Activated naive CD4-positive, alpha-beta T cell treated with anti-CD3 and anti-CD28 coated beads, Interleukin-2, amount 50 U/mL, for 72 hours (primary cell): ENCODE measurements around the gene PRR18. TPM values are rescaled to one million over a fixed set of nuclear protein-coding genes. Genes with fewer than 3 reads are reported as not detected.

ENCODE experiments used
- ATAC-seq, 2 donors: fragments of 150-1000 bp; cut with Tn5 transposase; 2 replicates each; pipeline ENCODE4 v1.10.0; 2021; ENCODE audit warnings: mild to moderate bottlenecking in 2 of 2, moderate library complexity in 2 of 2
- DNase-seq, 2 donors: peaks; one replicate each; pipeline ENCODE4 v3.0.0; 2021 to 2022; ENCODE audit warnings: low spot score in 2 of 2
- H3K27ac Mint-ChIP-seq, 2 donors: one replicate each; pipeline ENCODE4 v1.8.0; 2022; ENCODE audit warnings: mild to moderate bottlenecking in 2 of 2, mixed read lengths in 2 of 2
- H3K36me3 Mint-ChIP-seq, 2 donors: one replicate each; pipeline ENCODE4 v1.8.0; 2022; ENCODE audit warnings: mixed read lengths in 2 of 2
- H3K9me3 Mint-ChIP-seq, 2 donors: one replicate each; pipeline ENCODE4 v1.8.0; 2022; ENCODE audit warnings: mixed read lengths in 2 of 2
- total RNA-seq, 2 donors: library from RNA; stranded (reverse); gene quantifications; one replicate each; pipeline ENCODE4 v1.2.3, GENCODE V29; 2022

The PRR18 gene
- total RNA-seq, 2 donors from 2014 or later: 0.14 TPM; not detected in 1

GRCh38 chr6:166314454-166314853 lies 6.3 kb upstream of the PRR18 start:
- DNase-seq: no peak
- H3K9me3 Mint-ChIP-seq: no peaks in the 10 kb centered on the region
- no peaks in the 10 kb centered on the region for H3K36me3 Mint-ChIP-seq
- ATAC-seq: no peak
- H3K27ac Mint-ChIP-seq: no peak overlapping the region

GRCh38 chr6:166313255-166314070 lies 5.3 kb upstream of the PRR18 start:
- ATAC-seq (peak; percentile 91 to 92), DNase-seq (peak in 1 of 2 donors; percentile 63)
- no peaks in the 10 kb centered on the region for H3K36me3 Mint-ChIP-seq
- no peaks in the 10 kb centered on the region for H3K9me3 Mint-ChIP-seq
- H3K27ac Mint-ChIP-seq: no peak overlapping the region

DNA sequence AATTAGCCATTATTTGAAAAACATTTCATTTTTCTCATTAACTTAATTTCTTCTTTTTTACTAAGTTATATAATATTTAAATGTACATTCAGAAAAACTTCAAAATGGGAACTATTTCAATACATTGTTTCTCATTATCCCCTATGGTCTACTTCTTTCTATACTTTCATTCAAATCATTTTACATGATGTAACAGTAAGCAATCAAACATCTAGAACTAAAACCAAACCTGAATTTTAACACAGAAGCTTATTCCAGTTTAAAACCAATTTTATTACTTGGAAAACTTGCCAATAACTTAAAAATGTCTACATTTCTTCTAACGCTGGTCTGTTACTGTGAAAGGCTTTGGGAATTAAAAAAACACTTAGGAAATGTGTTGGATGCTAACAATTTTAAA lies 4.6 kb upstream of the PRR18 start:
- H3K9me3 Mint-ChIP-seq: no peaks in the 10 kb centered on the region
- DNase-seq (no peak), ATAC-seq (no peak)
- no peaks in the 10 kb centered on the region for H3K36me3 Mint-ChIP-seq
- H3K27ac Mint-ChIP-seq: no peak overlapping the region

GRCh38 chr6:166310634-166311033 lies 2.4 kb upstream of the PRR18 start:
- H3K36me3 Mint-ChIP-seq: no peaks in the 10 kb centered on the region
- ATAC-seq: no peak
- no peak for DNase-seq
- no peak overlapping the region for H3K27ac Mint-ChIP-seq
- H3K9me3 Mint-ChIP-seq: no peaks in the 10 kb centered on the region

- Mint-ChIP-seq H3K36me3 (no peaks in the 10 kb centered on the region), H3K9me3 (no peaks in the 10 kb centered on the region), H3K27ac (no peak overlapping the region)
- no peak for DNase-seq
- no peak for ATAC-seq
Measured at GRCh38 chr6:166309977-166310376, 1.8 kb upstream of the PRR18 start.

DNA sequence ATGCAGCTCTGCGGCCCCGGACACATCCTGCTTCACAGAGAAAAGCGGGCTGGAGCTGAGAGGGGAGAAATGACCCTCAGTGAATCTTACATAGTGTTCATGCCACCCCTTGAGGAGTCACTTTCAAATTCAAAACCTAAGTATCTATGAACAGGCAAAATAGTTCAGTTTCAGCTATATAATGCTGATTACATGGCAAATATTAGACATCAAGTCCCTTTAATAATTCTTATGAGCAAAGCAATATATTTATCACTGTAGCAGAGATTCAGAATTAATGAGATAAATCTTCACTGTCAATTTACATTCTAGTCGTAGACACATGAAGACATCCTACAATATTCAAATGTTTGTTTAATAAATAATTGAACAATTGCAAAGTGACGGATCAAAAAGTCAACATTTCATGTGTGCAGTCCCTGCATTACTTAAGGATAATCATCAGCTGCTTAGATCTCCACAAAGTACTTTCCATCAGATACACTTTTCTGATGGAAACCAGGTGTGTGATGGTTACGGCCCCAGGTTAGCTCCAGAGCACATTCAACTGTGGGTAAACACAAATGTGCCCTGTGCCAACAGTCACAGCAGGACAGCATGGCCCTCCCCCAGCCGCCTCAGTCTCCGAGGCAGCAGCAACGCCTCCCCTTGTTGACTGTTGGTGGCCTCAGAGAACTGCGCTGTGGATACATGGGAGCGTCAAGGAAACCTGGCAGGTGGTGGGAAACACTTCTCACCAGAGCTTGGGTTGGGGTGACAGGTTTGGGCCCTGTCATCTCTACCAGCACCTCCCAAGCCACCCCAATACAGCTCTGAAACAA lies 787 bp upstream of the PRR18 start:
- H3K27ac Mint-ChIP-seq: no peak overlapping the region
- H3K36me3 Mint-ChIP-seq: no peaks in the 10 kb centered on the region
- no peak for DNase-seq
- ATAC-seq: no peak
- H3K9me3 Mint-ChIP-seq: no peaks in the 10 kb centered on the region

DNA sequence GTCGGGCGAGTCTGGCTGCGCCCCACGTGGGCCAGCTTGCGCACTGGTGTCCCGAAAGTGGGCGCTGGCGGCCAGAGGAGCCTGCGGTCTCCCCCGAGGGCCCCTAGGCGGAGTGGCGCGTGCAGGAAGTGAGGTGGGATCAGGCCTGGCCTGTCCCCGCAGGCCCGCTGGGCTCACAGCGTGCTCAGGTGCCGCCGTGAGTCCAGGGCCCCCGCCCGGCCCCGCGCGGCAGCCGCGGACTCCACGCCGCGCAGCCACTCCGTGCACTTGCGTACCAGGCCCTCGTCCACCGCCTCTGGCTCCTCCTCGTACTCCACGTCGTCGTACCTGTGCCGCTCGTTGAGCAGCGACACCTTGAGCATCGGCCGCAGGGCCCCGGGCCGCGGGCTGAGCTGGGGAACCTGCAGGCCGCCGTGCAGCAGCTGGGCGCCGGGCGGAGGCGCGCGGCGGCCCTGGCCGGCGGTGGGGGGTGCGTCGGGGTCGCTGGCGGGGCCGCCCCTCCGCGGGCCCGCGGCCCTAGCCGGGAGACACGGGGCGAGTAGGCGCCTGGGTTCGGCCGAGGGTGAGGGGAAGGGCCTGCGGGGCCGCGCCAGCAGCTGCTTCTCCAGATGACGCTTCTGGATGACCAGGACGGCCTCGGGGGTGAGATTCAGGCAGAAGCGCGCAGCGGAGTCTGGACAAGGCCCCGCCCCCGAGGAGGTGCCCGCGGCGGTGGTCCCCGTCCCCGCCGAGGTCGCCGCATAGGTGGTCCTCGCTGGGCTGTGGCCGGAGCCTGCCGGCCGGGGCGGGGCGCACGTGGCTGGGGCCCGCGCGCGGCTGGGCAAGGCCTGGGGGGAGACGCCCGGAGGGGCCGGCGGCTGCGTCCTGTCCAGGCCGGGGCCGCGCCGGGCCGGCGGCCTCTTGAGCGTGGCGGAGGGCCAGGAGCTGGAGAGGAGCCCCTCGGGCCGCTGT lies 835 bp downstream of the PRR18 start:
- H3K36me3 Mint-ChIP-seq: no peaks in the 10 kb centered on the region
- ATAC-seq (peak; percentile 41 to 65), DNase-seq (no peak)
- H3K27ac Mint-ChIP-seq: no peak overlapping the region
- H3K9me3 Mint-ChIP-seq: no peaks in the 10 kb centered on the region

GRCh38 chr6:166306378-166307081 lies 1.7 kb downstream of the PRR18 start:
- Mint-ChIP-seq H3K36me3 (no peaks in the 10 kb centered on the region), H3K27ac (no peak overlapping the region), H3K9me3 (no peaks in the 10 kb centered on the region)
- no peak for ATAC-seq
- DNase-seq: no peak

DNA sequence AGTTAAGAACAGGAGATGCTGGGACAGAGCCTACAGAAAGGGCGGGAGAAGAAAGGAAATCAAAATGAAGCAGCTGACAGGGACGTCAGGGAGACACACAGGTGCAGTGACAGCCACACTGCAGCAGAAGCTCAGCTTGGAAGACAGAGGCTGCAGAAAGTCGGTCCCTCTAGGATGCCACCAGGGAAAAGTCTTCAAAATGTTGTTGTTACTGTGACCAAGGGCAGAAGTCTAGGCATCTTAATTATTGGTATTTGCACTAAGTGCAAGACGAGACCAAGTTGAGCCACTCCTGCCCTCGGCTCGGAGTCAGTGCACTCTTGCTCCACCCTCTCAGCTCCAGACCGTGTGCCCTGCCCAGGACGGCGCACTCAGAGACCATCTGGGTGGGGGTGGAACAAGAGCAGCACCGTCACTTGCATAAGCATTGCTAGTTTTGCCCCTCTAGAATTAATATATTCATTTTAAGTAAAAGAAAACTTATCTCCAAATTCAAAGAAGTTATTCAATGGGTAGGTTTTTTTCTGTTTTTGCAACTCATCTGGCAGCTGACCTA lies 2.6 kb downstream of the PRR18 start:
- Mint-ChIP-seq H3K9me3 (no peaks in the 10 kb centered on the region), H3K36me3 (no peaks in the 10 kb centered on the region), H3K27ac (no peak overlapping the region)
- DNase-seq: no peak
- no peak for ATAC-seq

- no peak for ATAC-seq
- Mint-ChIP-seq H3K9me3 (no peaks in the 10 kb centered on the region), H3K36me3 (no peaks in the 10 kb centered on the region), H3K27ac (no peak overlapping the region)
- no peak for DNase-seq
Measured at GRCh38 chr6:166304106-166304505, 4.1 kb downstream of the PRR18 start.

DNA sequence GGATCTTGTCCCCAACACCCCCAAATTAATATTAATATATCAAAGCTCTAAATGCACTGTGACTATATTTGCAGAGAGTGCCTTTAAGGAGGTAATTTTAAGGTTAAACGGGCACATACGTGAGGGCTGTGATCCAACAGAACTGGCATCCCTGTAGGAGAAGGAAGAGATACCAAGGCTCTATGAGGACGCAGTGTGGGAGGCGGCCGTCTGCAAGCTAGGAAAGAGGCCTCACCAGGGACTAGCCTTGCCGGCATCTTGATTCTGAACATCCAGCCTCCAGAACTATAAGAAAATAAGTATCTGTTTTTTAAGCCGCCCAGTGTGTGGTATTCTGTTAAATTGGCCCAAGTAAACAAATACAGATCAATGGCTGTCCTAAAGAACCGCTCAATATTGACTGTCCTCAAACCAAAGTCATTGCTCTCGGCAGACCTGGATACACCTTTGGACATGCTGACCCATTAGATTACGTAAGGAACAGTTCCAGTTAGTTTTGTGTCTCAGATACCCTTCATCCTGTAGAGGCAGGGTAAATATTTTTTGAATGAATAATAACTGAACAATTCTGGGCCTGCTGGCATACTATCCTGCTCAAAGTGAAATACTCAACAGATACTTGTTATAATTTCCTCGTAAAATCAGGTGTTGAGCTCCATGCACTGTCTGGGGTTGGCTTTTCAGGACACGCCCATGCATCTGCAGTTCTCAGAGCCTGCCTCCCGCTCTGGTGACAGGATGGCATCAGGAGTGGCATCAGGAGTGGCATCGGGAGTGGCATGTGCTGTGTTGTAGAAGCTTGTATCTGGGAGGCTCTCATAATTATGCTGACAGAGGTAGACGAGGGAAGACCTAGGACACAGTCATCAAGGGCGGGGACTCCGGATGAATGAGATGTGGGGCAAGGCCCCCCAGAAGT lies 6.3 kb downstream of the PRR18 start:
- H3K27ac Mint-ChIP-seq: no peak overlapping the region
- ATAC-seq (no peak), DNase-seq (no peak)
- no peaks in the 10 kb centered on the region for H3K36me3 Mint-ChIP-seq
- no peaks in the 10 kb centered on the region for H3K9me3 Mint-ChIP-seq

- no peak for ATAC-seq
- Mint-ChIP-seq H3K36me3 (no peaks in the 10 kb centered on the region), H3K9me3 (no peaks in the 10 kb centered on the region), H3K27ac (no peak overlapping the region)
- DNase-seq: no peak
Measured at GRCh38 chr6:166300357-166300987, 7.7 kb downstream of the PRR18 start.

- no peaks in the 10 kb centered on the region for H3K36me3 Mint-ChIP-seq
- no peak overlapping the region for H3K27ac Mint-ChIP-seq
- no peak for ATAC-seq
- no peak for DNase-seq
- no peaks in the 10 kb centered on the region for H3K9me3 Mint-ChIP-seq
Measured at GRCh38 chr6:166297606-166298005, 10.6 kb downstream of the PRR18 start.

- DNase-seq: no peak
- no peak for ATAC-seq
- Mint-ChIP-seq H3K27ac (no peak overlapping the region), H3K9me3 (no peaks in the 10 kb centered on the region), H3K36me3 (no peaks in the 10 kb centered on the region)
Measured at GRCh38 chr6:166296035-166296883, 11.9 kb downstream of the PRR18 start.
